ENCODE measurements around the gene CYTH3. TPM values are rescaled to one million over a fixed set of nuclear protein-coding genes. Genes with fewer than 3 reads are reported as not detected.

CYTH3 gene
- total RNA-seq, 1 experiment from 2014 or later: 29.1 TPM

DNA sequence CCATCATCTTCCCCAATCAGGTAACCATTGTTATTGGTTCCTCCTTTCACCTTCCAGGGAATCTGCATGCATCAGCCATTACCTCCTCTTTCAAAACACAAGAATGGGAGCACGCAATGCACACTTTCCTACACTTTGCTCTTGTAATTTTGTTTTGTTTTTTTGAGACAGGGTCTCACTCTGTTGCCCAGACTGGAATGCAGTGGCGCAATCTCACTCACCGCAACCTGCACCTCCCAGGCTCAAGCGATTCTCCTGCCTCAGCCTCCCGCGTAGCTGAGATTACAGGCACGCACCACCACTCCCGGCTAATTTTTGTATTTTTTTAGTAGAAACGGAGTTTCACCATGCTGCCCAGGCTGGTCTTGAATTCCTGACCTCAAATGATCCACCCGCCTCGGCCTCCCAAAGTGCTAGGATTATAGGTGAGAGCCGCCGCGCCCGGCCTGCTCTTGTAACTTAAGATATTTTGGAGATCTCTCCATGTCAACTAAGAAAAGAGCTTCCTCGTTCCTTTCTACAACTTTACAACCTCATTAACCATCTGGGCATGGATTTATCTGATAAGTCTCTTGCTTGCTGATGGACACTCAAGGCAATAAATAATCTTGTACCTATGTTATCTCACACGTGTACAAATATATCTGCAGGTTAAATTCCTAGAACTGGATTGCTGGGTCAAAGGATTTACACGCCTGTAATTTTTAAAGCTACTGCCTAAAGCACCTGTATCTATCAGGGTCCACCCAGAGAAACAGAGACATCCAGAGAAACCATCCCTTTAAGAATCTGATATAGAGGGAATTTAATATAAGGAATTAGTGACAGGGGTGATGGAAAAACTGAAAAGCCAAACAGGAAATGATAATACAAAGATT, 4.2 kb downstream of the CYTH3 start:
- Histone ChIP-seq H3K9me3 (no peaks in the 10 kb centered on the region), H3K4me3 (ENCODE audit: low read depth, low read length) (no peak overlapping the region), H3K27me3 (replicated peaks; ENCODE audit: control insufficient read depth, insufficient read depth, low read length) (no peaks in the 10 kb centered on the region), H3K4me1 (peaks cover 46% of the 10 kb centered on the region), H3K36me3 (ENCODE audit: control insufficient read depth, insufficient read depth, low read length) (no peaks in the 10 kb centered on the region)
- ChIA-PET POLR2A (interaction anchor here (0.5 to 0.8 kb wide), 2 partner anchors 14 to 32 kb away, joined by 3 to 7 read pairs; no protein-coding TSS in a partner anchor), CTCF (interaction anchor here (0.5 to 1.3 kb wide), 3 partner anchors 13 to 31 kb away, joined by 3 to 5 read pairs (median 4); no protein-coding TSS in a partner anchor)
- Mint-ChIP-seq H3K9me3 (ENCODE audit: unreplicated experiment) (peaks cover 15% of the 10 kb centered on the region), H3K27me3 (ENCODE audit: insufficient read depth, unreplicated experiment) (peaks cover 5% of the 10 kb centered on the region), H3K4me3 (ENCODE audit: unreplicated experiment) (peak overlapping the region; percentile 68), H3K36me3 (ENCODE audit: insufficient read depth, unreplicated experiment) (peaks cover 34% of the 10 kb centered on the region), H3K4me1 (ENCODE audit: low read depth, unreplicated experiment) (peaks cover 49% of the 10 kb centered on the region), H3K27ac (ENCODE audit: unreplicated experiment) (peak overlapping the region; percentile 90)
- intact Hi-C loops (cut with micrococcal nuclease; ENCODE audit: unreplicated experiment): loop anchor here (5.0 kb wide), 1 partner anchor 54 kb away; no protein-coding TSS in a partner anchor
- TF ChIP-seq, protein P1, sequence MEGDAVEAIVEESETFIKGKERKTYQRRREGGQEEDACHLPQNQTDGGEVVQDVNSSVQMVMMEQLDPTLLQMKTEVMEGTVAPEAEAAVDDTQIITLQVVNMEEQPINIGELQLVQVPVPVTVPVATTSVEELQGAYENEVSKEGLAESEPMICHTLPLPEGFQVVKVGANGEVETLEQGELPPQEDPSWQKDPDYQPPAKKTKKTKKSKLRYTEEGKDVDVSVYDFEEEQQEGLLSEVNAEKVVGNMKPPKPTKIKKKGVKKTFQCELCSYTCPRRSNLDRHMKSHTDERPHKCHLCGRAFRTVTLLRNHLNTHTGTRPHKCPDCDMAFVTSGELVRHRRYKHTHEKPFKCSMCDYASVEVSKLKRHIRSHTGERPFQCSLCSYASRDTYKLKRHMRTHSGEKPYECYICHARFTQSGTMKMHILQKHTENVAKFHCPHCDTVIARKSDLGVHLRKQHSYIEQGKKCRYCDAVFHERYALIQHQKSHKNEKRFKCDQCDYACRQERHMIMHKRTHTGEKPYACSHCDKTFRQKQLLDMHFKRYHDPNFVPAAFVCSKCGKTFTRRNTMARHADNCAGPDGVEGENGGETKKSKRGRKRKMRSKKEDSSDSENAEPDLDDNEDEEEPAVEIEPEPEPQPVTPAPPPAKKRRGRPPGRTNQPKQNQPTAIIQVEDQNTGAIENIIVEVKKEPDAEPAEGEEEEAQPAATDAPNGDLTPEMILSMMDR (IDR thresholded peaks at IDR 0.05; ENCODE audit: insufficient read depth in 1 of 2, low read depth in 1 of 2, low read length in 1 of 2, severe bottlenecking in 1 of 2, unreplicated experiment in 1 of 2): no peak
- BruUV-seq (replicated peaks): no TSS peak
- peak; percentile 69 to 84 for DNase-seq

DNA sequence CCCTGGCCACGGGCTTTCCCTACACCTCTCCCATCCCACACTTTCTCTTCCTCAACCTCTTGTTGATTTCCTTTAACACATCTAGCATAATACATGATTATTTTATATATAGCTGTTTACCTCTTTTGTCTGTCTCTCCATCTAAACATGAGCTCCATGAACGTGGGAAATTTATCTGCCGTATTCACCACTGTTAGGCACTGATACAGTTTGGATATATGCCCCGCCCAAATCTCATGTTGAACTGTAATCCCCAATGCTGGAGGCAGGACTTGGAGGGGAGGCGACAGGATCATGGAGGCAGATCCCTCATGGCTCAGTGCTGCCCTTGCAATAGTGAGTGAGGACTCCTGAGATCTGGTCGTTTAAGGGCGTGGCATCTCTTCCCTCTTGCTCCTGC, 5.7 kb downstream of the CYTH3 start:
- no peak for DNase-seq
- TF ChIP-seq, protein P1 (IDR thresholded peaks at IDR 0.05; ENCODE audit: insufficient read depth in 1 of 2, low read depth in 1 of 2, low read length in 1 of 2, severe bottlenecking in 1 of 2, unreplicated experiment in 1 of 2): no peak
- H3K27ac Mint-ChIP-seq (ENCODE audit: unreplicated experiment): no peak overlapping the region
- BruUV-seq (replicated peaks): no TSS peak
- Histone ChIP-seq H3K27me3 (replicated peaks; ENCODE audit: control insufficient read depth, insufficient read depth, low read length) (no peaks in the 10 kb centered on the region), H3K9me3 (no peaks in the 10 kb centered on the region), H3K4me1 (peaks cover 44% of the 10 kb centered on the region), H3K36me3 (ENCODE audit: control insufficient read depth, insufficient read depth, low read length) (no peaks in the 10 kb centered on the region), H3K4me3 (ENCODE audit: low read depth, low read length) (no peak overlapping the region)
- no peak overlapping the region for H3K4me3 Mint-ChIP-seq (ENCODE audit: unreplicated experiment)
- H3K9me3 Mint-ChIP-seq (ENCODE audit: unreplicated experiment): peaks cover 15% of the 10 kb centered on the region
- peaks cover 47% of the 10 kb centered on the region for H3K4me1 Mint-ChIP-seq (ENCODE audit: low read depth, unreplicated experiment)
- POLR2A ChIA-PET: no interaction called here
- H3K36me3 Mint-ChIP-seq (ENCODE audit: insufficient read depth, unreplicated experiment): peaks cover 20% of the 10 kb centered on the region
- CTCF ChIA-PET: interaction anchor here (0.6 kb wide), 1 partner anchor 9 kb away, joined by 5 read pairs; no protein-coding TSS in a partner anchor
- intact Hi-C loops (cut with micrococcal nuclease; ENCODE audit: unreplicated experiment): loop anchor here (5.0 kb wide), 1 partner anchor 56 kb away; no protein-coding TSS in a partner anchor
- H3K27me3 Mint-ChIP-seq (ENCODE audit: insufficient read depth, unreplicated experiment): peaks cover 3% of the 10 kb centered on the region

GRCh38 chr7:6262221-6262620, 10.2 kb downstream of the CYTH3 start:
- H3K4me1 Mint-ChIP-seq (ENCODE audit: low read depth, unreplicated experiment): peaks cover 19% of the 10 kb centered on the region
- Histone ChIP-seq H3K9me3 (no peaks in the 10 kb centered on the region), H3K36me3 (ENCODE audit: control insufficient read depth, insufficient read depth, low read length) (no peaks in the 10 kb centered on the region), H3K4me1 (peaks cover 19% of the 10 kb centered on the region), H3K27me3 (replicated peaks; ENCODE audit: control insufficient read depth, insufficient read depth, low read length) (no peaks in the 10 kb centered on the region), H3K4me3 (ENCODE audit: low read depth, low read length) (no peak overlapping the region)
- intact Hi-C loops (cut with micrococcal nuclease; ENCODE audit: unreplicated experiment): no loop called here
- H3K4me3 Mint-ChIP-seq (ENCODE audit: unreplicated experiment): no peak overlapping the region
- H3K27ac Mint-ChIP-seq (ENCODE audit: unreplicated experiment): no peak overlapping the region
- ChIA-PET POLR2A (no interaction called here), CTCF (no interaction called here)
- no peaks in the 10 kb centered on the region for H3K27me3 Mint-ChIP-seq (ENCODE audit: insufficient read depth, unreplicated experiment)
- TF ChIP-seq, protein P1 (IDR thresholded peaks at IDR 0.05; ENCODE audit: insufficient read depth in 1 of 2, low read depth in 1 of 2, low read length in 1 of 2, severe bottlenecking in 1 of 2, unreplicated experiment in 1 of 2): no peak
- H3K36me3 Mint-ChIP-seq (ENCODE audit: insufficient read depth, unreplicated experiment): no peaks in the 10 kb centered on the region
- H3K9me3 Mint-ChIP-seq (ENCODE audit: unreplicated experiment): peaks cover 6% of the 10 kb centered on the region
- no TSS peak for BruUV-seq (replicated peaks)
- no peak for DNase-seq
